ENCODE data around the gene PTPN21. TPM values are rescaled to one million over a fixed set of nuclear protein-coding genes. Genes with fewer than 3 reads are reported as not detected.

PTPN21 gene
- total and polyA plus RNA-seq, 2 donors = 14.5 to 22.4 TPM

- no peak for DNase-seq (ENCODE audit: extremely low spot score)
- Histone ChIP-seq H3K27ac (ENCODE audit: low read depth) (no peak overlapping the region), H3K4me1 (ENCODE audit: insufficient read depth) (no peaks in the 10 kb centered on the region), H3K36me3 (ENCODE audit: insufficient read depth) (peaks cover 3% of the 10 kb centered on the region), H3K4me3 (ENCODE audit: low read depth, low read length) (no peak overlapping the region)
- 93% methylated on average over 2 of the region's 2 CpGs for WGBS
Observed at GRCh38 chr14:88439088-88439487, 115.7 kb downstream of the PTPN21 start.

- H3K27ac ChIP-seq (ENCODE audit: low read depth) = no peak overlapping the region
- H3K4me1 ChIP-seq (ENCODE audit: insufficient read depth) = no peaks in the 10 kb centered on the region
- peaks cover 3% of the 10 kb centered on the region for H3K36me3 ChIP-seq (ENCODE audit: insufficient read depth)
- DNase-seq (ENCODE audit: extremely low spot score) = no peak
- 91% methylated on average over 5 of the region's 5 CpGs for WGBS
- H3K4me3 ChIP-seq (ENCODE audit: low read depth, low read length) = no peak overlapping the region
Observed at GRCh38 chr14:88437658-88438057, 117.1 kb downstream of the PTPN21 start.

GRCh38 chr14:88430976-88431375, 123.8 kb downstream of the PTPN21 start:
- Histone ChIP-seq H3K27ac (ENCODE audit: low read depth) (no peak overlapping the region), H3K4me1 (ENCODE audit: insufficient read depth) (no peaks in the 10 kb centered on the region), H3K36me3 (ENCODE audit: insufficient read depth) (peaks cover 3% of the 10 kb centered on the region), H3K4me3 (ENCODE audit: low read depth, low read length) (no peak overlapping the region)
- 83% methylated on average over 2 of the region's 2 CpGs for WGBS
- no peak for DNase-seq (ENCODE audit: extremely low spot score)

- Histone ChIP-seq H3K36me3 (ENCODE audit: insufficient read depth) (no peaks in the 10 kb centered on the region), H3K4me3 (ENCODE audit: low read depth, low read length) (no peak overlapping the region), H3K4me1 (ENCODE audit: insufficient read depth) (no peaks in the 10 kb centered on the region), H3K27ac (ENCODE audit: low read depth) (no peak overlapping the region)
- DNase-seq (ENCODE audit: extremely low spot score) = no peak
- whole genome bisulfite sequencing = 54% methylated on average over 7 of the region's 7 CpGs
Observed at GRCh38 chr14:88426271-88426670, 128.5 kb downstream of the PTPN21 start.

GRCh38 chr14:88424573-88424972, 130.2 kb downstream of the PTPN21 start:
- Histone ChIP-seq H3K4me1 (ENCODE audit: insufficient read depth) (no peaks in the 10 kb centered on the region), H3K27ac (ENCODE audit: low read depth) (no peak overlapping the region), H3K4me3 (ENCODE audit: low read depth, low read length) (no peak overlapping the region), H3K36me3 (ENCODE audit: insufficient read depth) (no peaks in the 10 kb centered on the region)
- DNase-seq (ENCODE audit: extremely low spot score) = no peak

GRCh38 chr14:88422919-88423650, 131.7 kb downstream of the PTPN21 start:
- 88% methylated on average over 3 of the region's 3 CpGs for WGBS
- H3K4me1 ChIP-seq (ENCODE audit: insufficient read depth) = no peaks in the 10 kb centered on the region
- H3K36me3 ChIP-seq (ENCODE audit: insufficient read depth) = no peaks in the 10 kb centered on the region
- DNase-seq (ENCODE audit: extremely low spot score) = no peak
- no peak overlapping the region for H3K4me3 ChIP-seq (ENCODE audit: low read depth, low read length)
- no peak overlapping the region for H3K27ac ChIP-seq (ENCODE audit: low read depth)

GRCh38 chr14:88422047-88422446, 132.8 kb downstream of the PTPN21 start:
- H3K27ac ChIP-seq (ENCODE audit: low read depth) = no peak overlapping the region
- no peaks in the 10 kb centered on the region for H3K36me3 ChIP-seq (ENCODE audit: insufficient read depth)
- H3K4me3 ChIP-seq (ENCODE audit: low read depth, low read length) = no peak overlapping the region
- H3K4me1 ChIP-seq (ENCODE audit: insufficient read depth) = no peaks in the 10 kb centered on the region
- no peak for DNase-seq (ENCODE audit: extremely low spot score)

- 73% methylated on average over 4 of the region's 4 CpGs for whole genome bisulfite sequencing
Observed at GRCh38 chr14:88421286-88421685, 133.5 kb downstream of the PTPN21 start.

GRCh38 chr14:88420187-88420586, 134.6 kb downstream of the PTPN21 start:
- no peak for DNase-seq (ENCODE audit: extremely low spot score)
- Histone ChIP-seq H3K4me3 (ENCODE audit: low read depth, low read length) (no peak overlapping the region), H3K27ac (ENCODE audit: low read depth) (no peak overlapping the region), H3K4me1 (ENCODE audit: insufficient read depth) (no peaks in the 10 kb centered on the region), H3K36me3 (ENCODE audit: insufficient read depth) (peaks cover 6% of the 10 kb centered on the region)
- 91% methylated on average over 3 of the region's 3 CpGs for WGBS

More at GRCh38 chr14:88421286-88421685, 133.5 kb downstream of the PTPN21 start:
- no peak for DNase-seq (ENCODE audit: extremely low spot score)
- H3K27ac ChIP-seq (ENCODE audit: low read depth) = no peak overlapping the region
- H3K4me3 ChIP-seq (ENCODE audit: low read depth, low read length) = no peak overlapping the region
- H3K4me1 ChIP-seq (ENCODE audit: insufficient read depth) = no peaks in the 10 kb centered on the region
- H3K36me3 ChIP-seq (ENCODE audit: insufficient read depth) = peaks cover 2% of the 10 kb centered on the region

- peaks cover 6% of the 10 kb centered on the region for H3K36me3 ChIP-seq (ENCODE audit: insufficient read depth)
- no peak overlapping the region for H3K4me3 ChIP-seq (ENCODE audit: low read depth, low read length)
- H3K27ac ChIP-seq (ENCODE audit: low read depth) = no peak overlapping the region
- H3K4me1 ChIP-seq (ENCODE audit: insufficient read depth) = no peaks in the 10 kb centered on the region
- no peak for DNase-seq (ENCODE audit: extremely low spot score)
Observed at GRCh38 chr14:88417594-88417993, 137.2 kb downstream of the PTPN21 start.

Small RNA genes within 50 kb of the gene (small RNA-seq; reads per million reads assigned to genes)
- not detected for gene RNU4-22P

Other genes with a start within 250 kb of the PTPN21 start
- 1.1 TPM for gene KCNK10, start 231.7 kb downstream of the PTPN21 start, total RNA-seq
- 0.06 TPM for gene KCNK10, start 231.7 kb downstream of the PTPN21 start, polyA plus RNA-seq
- 46.8 TPM for gene SPATA7, start 169.3 kb downstream of the PTPN21 start, total RNA-seq
- gene SPATA7, start 169.3 kb downstream of the PTPN21 start, polyA plus RNA-seq = 7.7 TPM
- gene ZC3H14, start 8.0 kb upstream of the PTPN21 start, total RNA-seq = 66.4 TPM
- gene ZC3H14, start 8.0 kb upstream of the PTPN21 start, polyA plus RNA-seq = 33.8 TPM
- 7.0 TPM for gene EML5, start 237.9 kb upstream of the PTPN21 start, total RNA-seq
- 0.60 TPM for gene EML5, start 237.9 kb upstream of the PTPN21 start, polyA plus RNA-seq

Measured in urinary bladder (tissue), 4 donors.